Non-pigmented ciliary epithelial cell (primary cell): ENCODE results near the gene DCLK1.
"Not testable (repeated sequence)": the region's sequence is repeated elsewhere in the genome, so short reads cannot be mapped to it uniquely, and the experiment has no call there.

Experiments used
- DNase-seq: peaks from one replicate; pipeline ENCODE4 v3.0.0-alpha.2; 2010; ENCODE audit warnings: low read depth

DCLK1 gene

DNA sequence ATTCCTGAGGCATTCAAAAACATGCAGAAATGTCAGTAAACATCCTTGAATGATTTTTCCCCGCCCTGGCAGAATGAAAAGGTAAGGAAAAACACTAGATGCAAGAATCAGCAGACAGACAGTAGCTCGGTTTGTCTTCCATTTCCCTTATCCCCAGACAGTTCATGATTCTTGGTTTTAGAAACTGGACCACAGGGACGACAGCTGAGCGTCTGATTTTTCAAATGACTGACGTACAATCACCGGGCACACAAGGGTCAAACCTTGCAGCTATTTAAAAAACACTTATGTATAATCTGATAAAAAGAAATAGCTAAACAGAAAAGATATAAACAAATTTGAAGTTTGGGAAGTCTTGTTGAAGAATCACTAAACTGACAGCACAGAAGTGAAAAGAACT is 47.1 kb downstream of the DCLK1 start:
- DNase-seq, result no peak

DNA sequence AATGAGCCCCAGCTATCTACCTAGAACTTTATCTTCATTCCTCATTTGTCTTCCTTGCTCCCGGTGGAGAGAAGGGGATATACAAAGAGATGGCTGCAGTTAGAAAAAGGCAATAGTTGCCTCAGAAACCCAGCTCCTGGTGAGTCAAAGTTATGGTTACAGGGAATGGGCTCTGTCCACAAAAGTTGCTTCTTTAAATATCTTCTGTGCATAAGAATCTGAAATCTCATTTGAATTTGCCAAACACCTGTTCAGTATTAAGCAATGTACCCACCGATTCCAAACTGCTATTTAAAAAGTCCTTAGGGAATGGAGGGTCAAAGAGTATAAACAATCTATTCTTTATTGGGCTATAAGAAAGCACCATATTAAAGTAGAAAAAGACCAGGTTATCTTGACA is 48.4 kb downstream of the DCLK1 start:
- no peak for DNase-seq

DNA sequence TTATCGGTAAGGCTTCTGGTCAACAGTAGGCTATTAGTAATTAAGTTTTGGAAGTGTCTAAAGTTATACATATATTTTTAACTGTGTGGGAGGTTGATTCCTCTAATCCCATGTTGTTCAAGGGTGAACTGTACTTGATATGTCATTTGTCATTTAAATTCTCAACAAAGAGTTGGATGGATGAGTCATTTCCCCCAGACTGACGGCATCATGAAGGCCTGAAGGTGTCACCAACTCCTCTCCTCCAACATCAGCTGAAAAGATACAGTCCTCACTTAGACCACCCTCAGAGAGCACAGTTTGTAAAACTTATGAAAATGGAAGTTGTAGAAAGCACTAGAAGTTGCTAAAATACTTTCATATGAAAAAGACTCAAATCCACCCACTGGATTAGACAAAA is 48.8 kb downstream of the DCLK1 start:
- DNase-seq, result no peak

DNA sequence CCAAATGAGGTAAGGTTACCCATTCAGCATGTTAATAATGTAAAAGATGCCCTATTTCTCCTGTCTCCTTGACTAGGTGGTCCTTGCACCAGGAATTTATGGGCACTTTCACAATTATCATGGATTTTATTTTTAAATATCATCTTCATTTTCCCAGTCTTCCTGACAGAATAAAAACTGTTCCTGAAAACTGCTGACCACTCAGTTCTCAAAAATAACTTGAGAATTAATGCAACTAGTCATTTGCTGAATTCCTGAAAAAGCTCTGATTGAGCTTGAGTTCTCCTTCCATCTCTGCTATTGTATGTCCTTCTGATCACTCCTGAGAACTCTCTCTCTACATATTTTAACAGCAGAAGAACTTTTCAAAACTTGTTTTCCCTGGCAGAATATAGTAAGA is 55.0 kb downstream of the DCLK1 start:
- DNase-seq, result no peak

DNA sequence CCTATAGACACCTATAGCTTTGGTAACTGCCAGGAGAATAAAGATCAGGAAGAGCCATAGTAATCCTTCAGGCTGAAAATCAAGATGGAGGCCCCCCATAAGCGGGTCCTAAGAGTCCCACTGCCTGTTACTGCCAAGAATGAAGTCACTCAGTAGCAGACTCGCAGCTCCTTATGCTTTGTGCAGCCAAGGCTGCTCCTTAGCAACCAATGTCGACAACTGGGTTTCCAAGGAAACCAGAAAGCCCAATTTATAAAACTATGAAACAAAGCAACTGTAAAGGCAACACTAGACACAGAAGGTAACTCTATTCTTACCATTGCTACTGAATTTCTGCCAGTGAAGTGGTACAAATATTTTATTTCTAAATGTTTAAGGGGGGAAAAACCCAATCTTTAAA is 56.5 kb downstream of the DCLK1 start:
- no peak for DNase-seq

DNA sequence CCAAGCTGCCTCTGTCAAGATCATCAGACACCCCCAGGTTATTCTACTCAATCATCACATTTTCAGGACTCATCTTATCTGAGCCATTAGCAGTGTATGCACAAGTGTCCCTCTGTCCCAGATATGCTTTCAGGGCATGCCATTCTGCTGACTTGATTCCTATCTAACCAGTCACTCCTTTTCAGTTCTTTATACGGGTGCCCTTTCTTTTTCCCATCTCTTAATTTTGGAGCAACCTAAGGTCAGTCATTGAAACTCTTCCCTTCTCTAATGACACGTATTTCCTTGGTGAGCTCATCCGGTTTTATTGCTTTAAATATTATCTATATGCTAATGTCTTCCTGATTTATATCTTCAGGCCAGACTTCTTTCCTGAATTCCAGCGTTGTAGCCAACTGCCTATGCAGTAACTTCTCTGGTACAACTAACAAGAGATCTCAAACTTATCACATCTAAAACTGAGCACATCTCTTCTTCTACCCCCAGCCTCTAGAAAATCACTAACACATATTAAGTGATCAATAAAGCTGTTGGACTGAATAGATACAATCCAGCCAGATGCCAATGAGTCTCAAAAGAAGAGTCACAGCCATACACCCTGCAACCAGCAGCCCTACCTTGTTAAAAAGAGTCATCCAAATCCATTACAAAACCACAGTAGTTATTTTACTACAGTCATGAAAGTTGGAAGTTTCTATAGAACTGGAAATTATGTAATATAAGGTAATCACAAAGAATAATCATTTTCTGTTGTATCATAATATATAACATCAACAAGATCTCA is 58.8 kb downstream of the DCLK1 start:
- no peak for DNase-seq

DNA sequence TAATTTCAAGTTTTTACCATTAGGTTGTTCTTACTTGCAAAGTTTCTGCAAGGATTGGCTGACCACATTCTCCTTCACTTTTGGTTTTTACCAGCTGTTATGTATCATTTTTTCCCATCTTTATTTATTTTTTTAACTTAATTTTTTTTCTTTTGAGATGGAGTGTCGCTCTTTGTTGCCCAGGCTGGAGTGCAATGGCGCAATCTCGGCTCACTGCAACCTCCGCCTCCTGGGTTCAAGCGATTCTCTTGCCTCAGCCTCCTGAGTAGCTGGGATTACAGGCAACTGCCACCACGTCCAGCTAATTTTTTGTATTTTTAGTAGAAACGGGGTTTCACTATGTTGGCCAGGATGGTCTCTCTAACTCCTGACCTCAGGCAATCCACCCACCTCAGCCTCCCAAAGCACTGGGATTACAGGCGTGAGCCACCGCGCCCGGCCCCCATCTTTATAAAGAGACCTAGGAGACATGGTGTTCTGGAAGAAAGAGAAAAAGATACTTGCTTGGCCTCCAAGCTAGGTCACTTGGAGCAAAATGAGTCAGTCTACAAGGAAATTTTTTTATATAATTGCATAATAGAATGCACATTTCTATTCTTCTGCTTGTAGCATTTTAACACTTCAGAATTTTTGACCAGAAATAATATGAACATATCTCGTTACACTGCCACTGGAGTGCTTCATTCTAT is 60.5 kb downstream of the DCLK1 start:
- DNase-seq, result not testable (repeated sequence)

DNA sequence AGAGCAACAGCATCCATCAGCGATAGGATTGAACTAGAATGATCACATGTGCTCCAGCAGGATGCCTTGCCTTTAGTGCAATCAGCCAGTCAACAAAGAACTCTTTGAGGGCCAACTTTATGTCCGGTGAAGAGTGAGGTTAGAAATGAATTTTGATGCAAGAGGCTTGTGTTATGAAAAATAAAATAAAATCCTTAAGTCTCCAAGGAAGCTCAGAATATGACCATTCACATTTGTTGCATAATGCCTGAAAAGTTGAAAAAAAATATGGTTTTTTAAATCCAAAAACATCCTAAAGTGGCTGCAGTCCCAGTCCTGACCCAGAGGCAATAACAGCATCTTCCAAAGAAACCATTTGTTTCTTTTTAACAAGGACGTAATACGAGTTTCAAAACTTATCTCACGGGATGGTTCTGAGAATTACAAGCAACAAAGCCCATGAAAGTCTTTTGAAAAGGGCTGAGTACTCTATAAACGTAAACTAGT is 61.3 kb downstream of the DCLK1 start:
- DNase-seq, result no peak

DNA sequence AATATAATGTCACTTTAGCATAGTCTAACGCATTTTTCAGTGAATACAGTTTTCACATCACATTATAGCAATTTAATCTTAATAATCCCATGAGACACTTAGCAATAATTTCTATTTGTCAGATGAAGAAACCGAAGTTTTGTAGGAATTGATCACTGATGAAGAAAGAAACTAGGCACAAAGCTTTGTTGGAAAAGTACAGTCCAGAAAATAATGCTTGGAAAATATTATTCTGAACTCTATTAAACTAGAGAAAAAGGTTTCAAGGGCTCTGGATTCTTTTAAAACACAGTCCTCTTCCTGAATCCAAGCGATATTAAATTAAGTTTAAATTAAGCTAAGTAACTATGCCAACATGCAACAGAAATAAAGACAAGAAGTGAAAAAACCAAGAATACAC is 62.2 kb downstream of the DCLK1 start:
- no peak for DNase-seq

DNA sequence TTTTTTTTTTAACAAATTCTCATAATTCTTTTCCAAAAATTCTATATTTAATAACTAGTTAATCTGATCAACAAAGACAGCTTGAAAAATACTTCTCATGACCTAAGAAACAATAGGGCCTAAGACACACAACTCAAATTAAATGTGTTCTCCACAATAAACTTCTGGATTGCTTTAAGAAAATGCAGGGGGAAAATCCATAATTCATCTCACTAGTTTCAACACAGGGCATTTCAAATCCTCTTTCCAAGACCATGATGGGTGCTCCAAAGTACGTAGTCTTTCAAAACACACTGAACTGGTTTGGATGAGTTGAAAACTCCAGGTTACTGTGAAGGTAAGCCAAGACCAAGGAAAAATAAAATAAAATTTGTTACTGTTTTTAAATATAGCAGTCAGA is 62.6 kb downstream of the DCLK1 start:
- no peak for DNase-seq

DNA sequence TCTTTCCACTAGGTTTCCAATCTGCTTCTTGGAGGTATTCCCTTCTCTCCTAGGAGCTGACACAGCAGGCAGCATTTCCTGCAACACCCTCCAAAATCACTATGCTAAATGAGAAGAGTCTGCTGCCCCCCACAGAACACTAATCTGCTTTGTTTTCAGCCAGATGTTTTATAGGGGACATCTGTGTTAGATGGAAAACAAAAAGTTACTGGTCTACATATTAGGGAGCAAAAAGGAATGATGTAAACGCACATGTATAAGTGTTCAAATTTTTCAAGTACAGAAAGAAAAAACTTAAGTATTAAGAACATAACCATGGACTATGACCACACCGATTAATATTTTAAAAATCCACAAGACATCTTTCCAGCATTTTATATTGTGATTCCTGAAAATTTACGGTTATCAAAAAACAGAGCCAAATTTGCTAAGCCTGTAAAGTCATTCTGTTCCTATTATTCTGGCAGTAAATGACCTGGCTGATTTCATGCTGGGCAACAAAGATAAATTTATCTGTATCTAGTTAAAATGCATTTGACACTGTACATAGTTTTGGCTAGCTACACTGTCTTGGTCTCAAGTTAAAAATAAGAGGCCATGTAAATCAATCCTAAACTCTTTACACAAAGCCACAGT is 63.3 kb downstream of the DCLK1 start:
- no peak for DNase-seq

DNA sequence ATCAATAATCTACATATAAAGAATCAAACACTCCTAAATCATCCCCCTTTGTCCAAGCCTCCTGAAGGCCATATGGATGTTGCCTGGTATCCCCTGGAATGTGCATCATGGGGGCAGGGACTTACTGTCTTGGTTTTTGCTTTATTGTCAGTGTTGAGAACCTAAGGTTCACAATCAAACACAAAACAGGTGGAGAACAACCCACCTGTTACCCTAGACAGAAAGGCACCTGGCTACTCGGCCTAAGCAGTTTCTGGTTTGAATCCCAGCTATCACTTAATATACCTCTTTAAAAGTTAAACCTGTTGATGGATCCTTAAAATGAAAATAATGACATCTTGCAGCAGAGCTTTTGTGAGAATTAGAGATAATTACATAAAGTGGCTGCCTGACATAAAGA is 68.9 kb downstream of the DCLK1 start:
- DNase-seq, result no peak

DNA sequence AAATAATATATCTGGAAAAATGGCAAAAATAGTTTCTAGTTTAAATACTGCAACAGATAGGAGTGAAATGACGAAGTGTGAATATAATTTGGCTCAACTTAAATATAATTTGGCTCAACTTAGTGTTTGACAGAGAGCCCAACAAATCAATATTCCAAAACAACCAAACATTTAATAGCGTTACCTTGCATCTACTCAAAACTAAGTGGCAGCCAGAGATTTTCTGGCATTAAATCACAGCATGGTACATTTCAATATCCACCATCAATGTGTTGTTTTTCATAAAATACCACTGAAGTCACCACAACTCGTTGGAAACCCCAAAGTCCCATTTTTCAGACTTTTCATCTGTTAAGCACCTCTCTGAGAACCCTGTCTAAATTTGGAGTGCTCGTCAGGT is 69.6 kb downstream of the DCLK1 start:
- DNase-seq, result no peak

DNA sequence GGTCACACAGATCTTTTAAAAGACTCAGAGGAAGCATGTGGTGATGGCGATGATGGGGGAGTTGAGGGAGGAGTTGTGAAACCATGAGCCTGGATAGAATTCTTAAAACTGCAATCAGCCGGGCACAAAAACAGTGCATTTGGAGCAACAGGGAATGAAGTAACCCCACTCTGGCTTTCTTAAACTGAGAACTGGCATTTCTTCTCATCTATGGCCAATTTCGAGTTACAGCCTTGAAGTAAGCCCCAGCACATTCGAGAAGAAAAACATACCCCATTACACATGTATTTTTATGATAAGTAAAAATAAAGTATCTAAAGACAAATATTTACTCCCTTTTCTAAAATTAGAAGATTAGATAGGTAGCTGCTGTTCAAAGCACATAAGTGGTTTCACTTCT is 70.1 kb downstream of the DCLK1 start:
- no peak for DNase-seq

DNA sequence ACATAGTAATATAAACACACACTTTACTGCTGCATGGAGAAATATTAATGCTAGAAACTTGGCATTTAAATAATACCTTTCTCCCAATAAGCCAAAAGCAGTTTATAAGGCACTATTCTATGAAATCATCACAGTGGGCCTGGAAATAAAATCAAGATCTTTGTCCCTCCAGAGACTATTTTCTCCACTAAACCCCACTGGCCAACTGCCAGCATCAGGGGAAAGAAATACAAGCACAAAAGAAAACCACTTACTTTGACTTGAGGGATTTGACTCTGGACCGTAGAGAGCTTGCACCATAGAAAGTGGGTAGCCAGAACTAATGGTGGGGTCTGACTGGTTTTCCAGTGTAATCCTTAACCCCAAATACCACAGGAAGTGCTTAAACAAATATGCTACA is 71.9 kb downstream of the DCLK1 start:
- no peak for DNase-seq

DNA sequence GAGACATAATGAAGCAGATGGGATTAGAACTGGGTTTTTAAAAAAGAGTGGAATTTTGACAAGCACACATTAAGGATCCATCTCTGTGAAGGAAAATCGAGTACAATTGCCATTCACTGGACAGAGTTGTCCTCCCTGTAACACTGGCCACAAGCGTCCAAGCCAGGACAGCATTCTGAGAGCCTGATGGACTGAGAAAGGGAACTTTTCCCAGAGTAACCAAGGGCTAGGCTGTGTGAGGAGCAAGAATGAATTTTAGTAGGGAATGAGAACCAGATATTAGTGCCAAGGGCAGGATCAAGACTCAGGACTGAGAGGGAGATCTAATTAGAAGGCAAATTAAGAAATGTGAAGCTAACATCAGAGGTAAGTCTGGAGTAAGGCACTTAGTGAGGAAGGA is 73.1 kb downstream of the DCLK1 start:
- no peak for DNase-seq

DNA sequence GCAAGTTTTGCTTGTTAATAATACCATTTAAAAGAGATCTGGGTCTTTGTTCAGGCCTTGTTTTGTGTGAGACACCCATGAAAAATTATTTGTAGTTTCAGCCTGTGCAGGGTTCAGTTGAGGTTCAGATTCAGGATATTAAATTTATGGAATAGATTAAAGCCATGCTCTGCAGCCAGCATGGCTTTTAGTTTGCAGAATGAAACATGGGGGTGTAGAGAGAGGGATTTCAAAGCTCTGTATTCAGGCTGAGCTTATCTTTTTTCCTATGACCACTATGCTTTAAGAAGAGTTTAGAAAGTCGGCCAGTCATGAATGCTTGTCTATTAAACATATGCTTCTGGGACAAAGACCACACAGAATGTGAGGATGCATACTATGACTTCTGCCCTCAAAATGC is 73.6 kb downstream of the DCLK1 start:
- no peak for DNase-seq

DNA sequence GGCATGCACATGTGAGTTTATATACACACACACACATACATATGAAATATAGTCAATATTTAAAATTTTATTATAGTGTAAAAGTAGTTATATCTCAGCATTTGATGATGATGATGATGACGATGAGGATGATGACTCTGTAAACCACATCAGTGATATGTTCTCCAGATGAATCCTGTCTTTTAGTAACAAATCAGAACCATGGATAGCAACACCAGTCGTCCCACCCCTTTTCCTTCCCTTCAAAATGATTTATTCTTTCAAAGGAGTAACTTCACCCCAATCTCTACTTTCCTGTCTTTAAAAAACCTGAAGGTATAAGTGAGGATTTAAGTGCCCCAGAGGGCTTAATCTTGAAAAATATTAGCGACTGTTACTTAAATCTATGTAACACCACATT is 74.1 kb downstream of the DCLK1 start:
- DNase-seq, result no peak

DNA sequence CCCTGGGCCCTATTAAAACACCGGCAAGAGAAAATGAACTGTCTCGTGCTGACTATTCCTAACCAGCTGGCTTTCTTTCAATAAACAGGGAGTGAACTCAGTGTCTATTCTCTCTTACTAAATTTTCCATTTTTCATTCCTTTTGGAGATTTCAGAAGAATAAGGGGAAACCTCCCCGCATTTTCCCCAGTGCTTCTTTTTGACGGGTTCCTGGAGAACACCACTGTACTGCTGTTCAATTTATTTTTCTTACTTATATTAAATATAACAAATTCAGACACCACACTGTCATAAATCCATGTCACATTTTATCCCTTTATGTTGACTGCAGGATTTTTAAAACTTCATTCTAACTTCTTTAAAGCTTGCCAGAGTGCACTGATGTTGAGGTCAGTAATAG is 75.8 kb downstream of the DCLK1 start:
- DNase-seq, result no peak

DNA sequence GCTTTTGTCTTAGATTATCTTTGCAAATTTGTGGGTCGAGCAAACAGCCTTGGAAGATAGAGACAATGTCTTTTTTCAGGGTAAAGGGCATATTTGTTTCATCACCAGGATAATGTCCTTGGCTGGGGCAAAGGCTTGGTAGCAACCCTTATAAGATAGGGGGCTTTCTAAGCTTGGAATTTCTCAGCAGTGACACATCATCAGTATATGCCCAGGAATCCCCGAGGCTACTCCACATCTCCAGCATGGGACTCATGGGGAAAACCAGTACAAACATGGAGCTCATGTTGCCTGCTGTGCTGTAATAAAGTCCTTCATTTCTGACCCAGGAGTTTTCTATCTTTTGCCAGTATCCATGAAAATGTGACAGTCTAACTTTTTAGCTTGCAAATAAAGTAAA is 77.1 kb downstream of the DCLK1 start:
- no peak for DNase-seq

DNA sequence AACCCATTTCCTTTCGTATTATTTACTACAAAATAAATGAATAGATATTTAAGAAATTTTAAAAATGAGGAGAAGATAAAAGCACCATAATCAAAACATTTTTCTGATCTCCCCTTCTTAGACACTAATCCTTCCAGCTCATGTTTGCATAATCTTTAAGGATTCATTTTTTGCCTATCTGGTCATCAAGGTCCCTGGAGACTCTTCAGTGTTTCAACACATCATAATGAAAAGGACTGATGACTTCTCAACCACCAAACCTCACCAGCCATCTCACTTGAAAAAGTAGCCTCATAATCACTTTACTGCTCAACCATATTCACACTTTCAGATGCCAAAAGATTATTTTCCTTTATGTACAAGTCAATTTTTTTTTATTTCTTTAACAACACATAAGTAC is 80.1 kb downstream of the DCLK1 start:
- no peak for DNase-seq

DNA sequence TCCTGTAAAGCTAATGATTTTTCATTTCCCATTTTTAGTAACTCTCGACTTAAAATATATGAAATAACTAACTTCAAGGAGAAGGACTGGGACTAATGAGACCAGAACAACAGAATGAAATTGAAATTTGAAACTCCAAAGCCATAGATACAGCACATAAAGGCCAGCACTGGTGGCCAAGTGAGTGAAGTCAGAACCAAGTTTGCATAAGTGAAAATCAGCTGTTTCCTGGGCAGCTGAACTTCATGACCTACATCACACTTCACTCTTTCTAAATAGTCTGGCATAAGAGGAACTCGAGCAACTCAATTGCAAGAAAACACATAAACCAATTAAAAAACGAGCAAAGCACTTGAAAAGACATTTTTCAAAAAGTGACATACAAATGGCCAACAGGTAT is 84.5 kb downstream of the DCLK1 start:
- no peak for DNase-seq

DNA sequence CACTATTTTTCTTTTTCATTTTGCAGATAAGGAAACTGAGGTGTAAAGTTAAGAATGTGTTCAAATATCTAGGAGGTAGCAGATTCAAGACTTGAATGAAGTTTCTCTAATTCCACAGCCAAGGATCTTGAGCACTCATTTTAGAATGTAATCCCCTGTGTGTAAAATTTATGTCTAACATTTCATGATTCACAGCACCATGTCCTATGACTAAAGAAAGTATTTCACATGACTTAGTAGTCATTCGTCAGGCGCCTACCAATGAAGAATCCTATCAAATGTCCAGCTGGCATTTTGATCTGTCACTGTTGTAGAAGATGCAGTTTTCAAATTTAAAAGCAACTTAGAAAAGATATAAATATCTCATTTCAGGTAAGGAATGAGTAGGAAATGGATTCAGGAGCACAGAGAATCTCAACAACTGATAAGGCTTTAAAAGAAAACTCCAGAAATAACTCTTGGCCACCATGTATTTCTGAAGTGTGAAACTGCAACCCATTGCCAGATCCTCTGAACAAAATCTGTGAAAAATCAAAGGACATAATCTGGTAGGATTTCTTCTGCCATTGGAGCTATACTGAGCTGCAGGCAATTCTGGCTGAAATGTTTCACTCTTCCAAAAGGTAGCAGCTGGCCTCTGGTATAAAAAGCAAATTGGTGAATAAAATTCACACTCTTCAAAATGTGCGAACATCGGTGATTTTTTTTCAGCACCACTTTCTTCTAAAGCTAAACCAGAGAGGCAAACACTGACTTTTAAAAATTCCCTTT is 92.2 kb downstream of the DCLK1 start:
- no peak for DNase-seq
